ENCODE measurements around the gene RPTOR.
"Not testable (repeated sequence)": the region's sequence is repeated elsewhere in the genome, so short reads cannot be mapped to it uniquely, and the experiment has no call there.

Gene RPTOR

DNA sequence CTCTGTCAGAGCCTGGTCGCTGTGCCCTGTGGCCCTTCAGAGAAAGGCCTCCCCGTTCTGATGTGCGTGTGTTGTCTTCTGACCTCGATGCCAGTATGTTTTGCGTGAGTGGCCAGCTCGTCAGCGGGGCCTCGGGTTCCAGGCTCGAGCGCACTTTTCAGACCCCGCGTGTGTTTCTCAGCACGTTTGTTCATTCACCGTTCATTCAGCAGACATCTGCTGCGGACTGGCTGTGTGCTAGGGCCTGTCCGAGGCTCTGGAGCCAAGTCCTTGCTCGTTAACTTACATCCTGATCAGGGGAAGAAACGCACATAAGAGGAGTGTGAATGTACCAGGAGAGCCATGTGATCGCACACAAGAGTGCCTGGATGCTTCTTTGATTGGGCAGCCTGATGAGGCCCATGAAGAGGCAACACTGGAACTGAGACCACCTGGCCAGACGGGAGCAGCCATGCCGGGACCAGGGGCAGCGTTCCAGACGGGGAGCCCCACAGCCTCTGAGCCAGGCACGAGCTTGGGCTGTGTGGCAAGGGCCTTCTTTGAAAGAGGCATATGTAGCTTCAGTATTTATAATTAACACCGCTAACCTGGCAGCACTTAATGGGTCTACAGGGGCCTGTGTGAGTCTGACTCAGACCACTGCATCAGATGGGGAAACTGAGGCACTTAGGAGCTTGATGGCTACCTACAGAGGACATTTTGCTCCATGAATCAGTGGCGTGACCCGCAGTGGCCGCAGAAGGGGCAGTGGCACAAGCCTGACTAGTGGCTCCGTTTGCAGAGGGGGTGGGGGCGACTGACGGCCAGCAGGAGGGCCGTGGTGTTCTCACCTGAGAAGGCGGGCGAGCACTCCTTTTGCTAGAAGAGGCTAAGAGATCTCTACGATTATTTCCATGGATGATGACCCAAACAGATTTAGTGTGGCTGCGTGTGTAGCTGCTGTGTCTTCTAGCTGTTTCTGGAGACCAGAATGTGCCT, 259.1 kb downstream of the RPTOR start:
- DNase-seq, result no peak

DNA sequence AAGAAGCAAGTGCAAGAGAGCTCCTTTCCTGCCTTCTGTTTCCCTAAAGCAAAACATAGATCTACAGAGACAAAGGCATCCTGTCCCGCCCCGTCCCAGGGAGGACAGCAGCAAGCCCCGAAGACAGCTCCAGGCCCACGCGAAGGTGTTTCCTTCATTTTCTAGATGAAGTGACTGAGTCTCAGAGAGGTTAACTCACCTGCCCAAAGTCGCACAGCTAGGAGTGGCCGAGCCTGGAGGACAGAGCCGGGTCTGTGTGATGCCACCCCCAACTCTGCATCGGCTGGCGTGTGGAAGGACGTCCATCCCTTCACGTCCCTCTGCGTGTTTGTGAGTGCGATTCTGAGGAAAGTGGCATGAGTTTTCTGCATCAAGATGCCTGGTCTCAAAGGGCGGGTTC, 259.8 kb downstream of the RPTOR start:
- DNase-seq, result no peak

DNA sequence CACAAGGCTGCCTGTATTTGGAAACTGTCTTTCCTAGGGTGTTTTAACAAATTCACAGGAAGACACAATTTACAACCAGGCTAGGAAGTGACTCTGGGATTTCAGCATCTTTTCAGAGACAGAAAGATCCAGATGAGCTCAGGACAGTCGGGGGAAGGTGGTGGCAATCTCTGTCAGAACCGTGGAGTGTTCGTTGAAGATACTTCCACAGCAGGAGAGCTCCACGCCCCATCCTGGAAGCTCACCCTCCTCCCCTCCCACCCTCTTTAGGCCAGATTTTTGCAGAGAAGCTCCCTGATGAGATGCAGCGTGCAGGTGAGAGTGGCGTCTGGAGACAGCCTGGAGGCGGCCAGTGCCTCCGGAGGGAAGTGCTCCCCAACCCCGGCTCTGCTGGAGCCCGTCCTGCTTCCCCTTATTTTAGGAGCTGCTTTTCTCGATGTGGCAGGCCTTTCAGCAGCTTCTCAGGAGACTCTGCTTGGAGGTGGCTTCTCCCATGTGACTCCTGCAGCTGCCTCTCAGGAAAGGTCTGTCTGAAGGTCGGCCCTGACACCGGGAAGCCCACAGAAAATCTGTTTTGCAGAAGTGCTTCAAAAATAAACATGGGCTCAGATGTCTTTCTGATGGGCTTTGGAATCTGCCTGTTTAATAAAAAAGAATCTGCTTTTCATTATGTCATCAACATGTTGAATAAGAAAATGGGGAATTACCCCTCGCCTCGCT, 260.6 kb downstream of the RPTOR start:
- no peak for DNase-seq

DNA sequence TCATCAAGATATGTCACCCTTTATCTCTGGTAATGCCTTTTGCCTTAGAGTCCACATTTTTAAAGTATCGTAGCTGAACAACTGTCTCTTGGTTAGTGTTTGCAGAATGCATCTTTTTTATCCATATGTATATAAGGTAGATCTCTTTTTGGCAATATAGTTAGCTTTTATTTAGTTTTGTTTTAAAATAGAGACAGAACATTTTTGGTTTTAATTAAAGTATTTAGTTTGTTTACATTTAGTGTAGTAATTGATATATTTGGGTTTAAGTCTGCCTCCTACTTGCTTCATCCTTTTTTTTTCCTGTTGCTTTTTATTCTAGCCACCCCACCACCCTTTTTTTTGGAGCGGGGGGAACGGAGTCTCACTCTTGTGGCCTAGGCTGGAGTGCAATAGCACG, 262.4 kb downstream of the RPTOR start:
- DNase-seq, result no peak

DNA sequence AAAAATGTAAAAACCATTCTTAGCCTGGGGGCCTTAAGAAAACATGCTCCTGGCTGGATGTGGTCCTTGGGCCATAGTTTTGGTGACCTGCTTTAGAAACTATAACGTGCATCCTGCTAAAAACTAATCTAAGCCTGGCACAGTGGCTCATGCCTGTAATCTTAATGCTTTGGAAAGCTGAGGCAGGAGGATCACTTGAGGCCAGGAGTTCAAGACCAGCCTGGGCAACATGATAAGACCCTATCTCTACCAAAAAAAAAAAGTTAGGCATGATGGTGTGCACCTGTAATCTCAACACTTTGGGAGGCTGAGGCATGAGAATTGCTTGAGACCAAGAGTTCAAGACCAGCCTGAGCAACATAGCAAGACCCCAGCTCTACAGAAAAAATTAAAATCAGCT, 263.2 kb downstream of the RPTOR start:
- DNase-seq, result no peak

DNA sequence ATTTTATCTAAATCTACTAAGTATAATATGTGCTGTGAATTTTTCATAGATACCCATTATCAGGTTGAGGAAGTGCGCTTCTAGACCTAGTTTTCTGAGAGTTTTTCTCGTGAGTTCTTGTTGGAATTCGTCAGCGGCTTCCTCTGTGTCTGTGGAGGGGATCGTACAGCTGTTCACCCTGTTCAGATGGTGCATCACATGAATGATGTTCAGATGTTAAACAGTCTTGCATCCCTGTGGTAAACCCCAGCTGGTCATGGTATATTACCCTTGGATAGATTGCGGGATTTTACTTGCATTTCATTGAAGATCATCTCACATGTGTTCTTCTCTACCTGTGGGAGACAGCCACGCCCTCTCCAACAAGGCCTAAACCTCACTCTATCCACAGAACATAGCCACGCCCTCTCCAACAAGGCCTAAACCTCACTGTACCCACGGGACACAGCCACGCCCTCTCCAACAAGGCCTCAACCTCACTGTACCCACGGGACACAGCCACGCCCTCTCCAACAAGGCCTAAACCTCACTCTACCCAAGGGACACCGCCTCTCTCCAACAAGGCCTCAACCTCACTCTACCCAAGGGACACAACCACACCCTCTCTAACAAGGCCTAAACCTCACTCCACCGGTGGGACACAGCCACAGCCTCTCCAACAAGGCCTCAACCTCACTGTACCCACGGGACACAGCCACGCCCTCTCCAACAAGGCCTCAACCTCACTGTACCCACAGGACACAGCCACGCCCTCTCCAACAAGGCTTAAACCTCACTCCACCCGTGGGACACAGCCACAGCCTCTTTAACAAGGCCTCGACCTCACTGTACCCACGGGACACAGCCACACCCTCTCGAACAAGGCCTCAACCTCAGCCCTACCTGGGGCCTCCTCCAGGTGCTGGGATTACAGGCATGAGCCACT, 266.8 kb downstream of the RPTOR start:
- no peak for DNase-seq

DNA sequence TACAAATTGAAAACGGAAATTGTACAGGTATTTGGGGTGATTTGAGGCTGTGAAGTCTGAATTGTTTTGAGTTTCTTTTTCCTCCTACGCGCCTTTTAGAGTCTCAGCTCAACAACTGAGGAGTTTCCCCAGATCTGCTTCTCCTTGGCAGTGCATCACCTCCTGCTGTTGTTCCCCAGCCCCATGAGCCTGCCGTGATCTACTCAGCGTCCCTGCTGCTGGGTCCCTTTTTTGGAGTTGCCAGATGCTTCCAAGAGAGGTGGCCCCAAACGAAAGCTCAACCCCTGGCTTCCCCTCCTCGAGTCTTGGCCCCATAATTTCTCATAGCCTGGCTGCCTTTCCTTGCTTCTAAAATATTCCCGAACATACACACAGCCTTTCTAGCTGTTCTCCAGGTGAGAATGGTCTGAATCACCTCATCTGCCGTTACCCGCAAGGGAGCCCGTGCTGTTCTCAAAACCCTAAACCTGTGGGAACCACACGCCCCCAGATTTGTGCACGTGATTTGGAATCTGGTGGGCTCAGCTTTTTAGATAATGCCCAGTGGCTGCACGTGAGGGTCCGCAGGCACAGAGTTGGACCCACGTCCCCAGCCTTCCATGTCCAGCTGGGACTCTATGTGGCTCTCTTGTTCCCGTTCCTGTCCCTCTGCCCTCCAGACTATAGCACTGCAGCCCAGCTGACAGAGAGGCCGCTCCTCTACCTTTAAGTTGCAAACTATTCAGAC, 267.9 kb downstream of the RPTOR start:
- DNase-seq, result no peak

DNA sequence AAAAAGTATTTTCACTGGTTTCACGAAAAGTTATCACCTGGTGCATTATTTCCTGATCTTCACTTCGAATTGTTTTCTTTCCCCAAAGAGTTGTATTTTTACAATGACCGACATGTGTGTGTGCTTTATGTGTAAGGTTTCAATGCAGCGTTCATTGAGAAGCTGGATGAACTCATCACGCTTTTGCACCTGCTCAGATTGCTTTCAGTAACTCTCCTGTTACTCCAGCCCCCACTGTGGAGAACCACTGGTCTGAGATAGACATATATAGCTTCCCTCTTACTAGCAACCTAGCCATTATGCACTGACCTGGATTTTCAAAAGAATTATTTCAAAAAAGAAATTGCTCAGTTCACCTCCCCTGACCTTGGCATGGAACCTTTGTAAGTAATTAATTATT, 268.7 kb downstream of the RPTOR start:
- no peak for DNase-seq

DNA sequence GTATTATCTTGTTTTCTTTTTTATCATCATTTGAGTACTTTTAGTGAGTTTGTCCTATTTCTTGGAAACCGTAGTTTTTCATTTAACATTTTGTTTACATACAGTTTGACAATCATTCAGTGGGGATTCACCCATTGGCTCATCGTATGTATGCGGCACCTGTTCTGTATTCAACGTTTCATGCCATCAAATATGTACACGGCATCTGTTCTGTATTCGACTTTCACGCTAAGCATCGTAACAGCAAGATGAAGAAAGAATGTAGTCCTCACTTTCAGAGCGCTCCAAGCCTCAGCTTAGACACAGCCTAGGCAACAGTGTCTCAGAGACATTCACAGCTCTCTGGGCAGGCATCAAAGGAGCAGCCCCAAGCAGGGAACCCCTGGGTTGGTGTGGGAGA, 269.9 kb downstream of the RPTOR start:
- no peak for DNase-seq

DNA sequence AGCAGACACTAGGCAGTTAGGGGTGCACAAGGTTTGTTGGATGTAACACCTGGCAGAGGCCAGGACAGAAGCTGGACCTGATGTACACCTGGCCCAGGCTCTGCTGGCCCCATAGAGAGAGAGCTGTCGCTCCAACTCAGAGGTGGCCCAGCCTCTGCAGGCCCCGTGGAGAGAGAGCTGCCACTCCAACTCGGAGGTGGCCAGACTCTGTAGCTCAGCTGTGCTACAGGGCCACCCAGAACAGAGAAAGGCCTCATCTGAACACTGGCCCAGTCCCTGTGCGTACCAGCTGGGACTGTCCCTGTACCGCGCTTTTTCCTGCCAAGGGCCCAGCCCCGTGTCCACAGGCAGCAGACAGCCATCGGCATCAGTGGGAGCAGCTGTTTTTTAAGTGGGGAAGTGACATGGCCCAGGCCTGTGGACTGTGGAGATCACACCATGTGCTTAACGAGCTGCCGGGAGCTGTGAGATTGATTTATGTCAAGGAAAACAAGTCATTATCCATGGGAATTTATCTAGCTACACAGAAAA, 270.6 kb downstream of the RPTOR start:
- DNase-seq, result no peak

DNA sequence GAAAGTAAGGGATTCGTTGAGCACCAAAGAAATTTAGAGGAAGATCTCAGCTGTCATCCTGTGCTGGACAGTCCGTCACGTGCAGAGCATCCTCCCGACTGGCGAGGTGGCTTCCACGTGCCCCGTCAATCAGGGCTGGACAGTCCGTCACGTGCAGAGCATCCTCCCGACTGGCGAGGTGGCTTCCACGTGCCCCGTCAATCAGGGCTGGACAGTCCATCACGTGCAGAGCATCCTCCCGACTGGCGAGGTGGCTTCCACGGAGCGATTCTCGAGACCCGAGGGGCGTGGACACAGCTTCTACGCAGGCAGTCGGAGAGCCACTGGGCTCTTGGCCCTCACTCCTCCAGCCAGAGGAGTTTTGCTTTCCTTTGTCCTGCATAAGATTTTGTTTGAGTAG, 271.1 kb downstream of the RPTOR start:
- not testable (repeated sequence) for DNase-seq

DNA sequence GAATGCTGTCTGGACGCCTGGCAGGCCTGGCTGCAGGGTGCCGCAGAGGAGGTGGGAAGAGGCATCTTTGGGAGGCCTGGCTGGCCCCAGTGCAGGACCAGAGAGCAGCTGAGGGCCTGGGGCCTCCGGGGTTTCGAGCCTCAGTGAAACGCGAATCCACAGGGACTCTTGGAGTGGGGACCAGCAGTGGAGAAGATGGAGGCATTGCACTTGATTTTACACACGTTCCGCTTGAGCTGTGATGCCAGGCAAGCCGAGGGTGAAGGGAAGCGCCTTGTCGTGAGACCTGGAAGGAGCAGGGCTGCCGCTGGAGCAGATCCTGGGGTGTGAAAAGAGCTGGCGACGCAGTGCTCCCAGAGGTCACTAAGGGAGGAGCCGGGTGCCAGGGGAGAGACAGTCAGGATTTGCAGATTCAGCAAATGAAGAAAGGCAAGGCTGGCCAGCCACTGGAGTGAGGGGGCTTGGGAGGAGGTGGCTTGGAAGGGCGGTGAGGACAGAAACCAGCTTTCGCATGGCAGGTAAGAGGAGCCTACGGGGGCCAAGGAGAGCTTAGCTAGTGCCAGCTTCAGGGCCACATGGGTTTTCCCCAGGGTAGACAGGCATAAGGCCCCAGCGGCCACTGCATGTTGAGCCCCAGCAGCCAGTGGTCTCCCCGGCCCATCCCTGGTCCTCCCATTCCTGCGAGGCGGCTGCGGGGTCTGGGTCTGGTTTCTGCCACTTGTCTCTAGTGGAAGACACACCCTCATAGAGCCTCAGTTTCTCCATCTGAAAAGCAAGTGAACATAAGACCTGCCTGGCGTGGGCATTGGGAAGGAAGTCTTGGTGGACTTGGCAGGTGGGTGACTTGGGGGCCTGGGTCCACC, 271.8 kb downstream of the RPTOR start:
- DNase-seq, result no peak

DNA sequence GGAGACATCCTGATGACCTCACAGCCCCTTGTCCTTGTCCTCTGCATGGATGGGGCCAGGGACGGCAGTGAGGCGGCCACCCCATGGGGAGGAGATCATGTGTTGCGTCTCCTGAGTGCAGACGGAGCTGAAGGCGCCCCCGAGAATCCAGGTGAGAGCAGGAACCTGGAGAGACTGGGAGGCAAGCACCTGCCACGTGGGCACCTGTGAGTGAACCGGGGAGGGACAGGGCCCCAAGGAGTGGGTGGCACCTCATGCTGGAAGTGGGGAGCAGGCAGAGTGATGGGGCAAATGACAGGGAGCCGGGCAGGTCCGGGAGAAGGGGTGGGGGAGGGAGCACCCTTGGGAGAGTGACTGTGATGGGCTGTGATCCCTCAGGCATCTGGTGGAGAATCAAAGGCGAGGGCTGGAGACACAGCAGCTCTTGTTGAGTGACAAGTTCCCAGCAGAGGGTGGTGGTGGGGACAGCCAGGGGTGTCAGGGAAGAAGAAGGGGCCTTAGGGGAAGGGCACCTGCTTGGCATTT, 272.7 kb downstream of the RPTOR start:
- no peak for DNase-seq

DNA sequence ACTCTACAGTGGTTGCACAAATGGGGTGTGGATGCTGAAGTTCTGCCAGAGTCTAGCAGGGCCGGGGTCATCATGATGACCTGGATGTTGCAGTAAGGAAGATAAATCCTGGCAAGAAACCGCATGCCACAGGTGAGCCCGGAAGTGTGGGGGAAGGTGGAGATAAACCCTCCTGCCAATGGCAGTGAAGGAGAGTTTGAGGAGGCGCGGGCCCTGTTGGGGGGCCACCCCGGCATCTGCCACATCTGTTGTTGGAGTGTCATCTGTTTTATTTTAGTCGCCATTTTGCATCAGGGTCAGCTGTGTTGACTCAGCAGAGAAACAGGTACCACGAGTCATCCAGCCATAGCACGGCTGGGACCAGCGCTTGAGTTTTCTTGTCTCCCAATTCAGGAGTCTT, 273.2 kb downstream of the RPTOR start:
- DNase-seq, result no peak

DNA sequence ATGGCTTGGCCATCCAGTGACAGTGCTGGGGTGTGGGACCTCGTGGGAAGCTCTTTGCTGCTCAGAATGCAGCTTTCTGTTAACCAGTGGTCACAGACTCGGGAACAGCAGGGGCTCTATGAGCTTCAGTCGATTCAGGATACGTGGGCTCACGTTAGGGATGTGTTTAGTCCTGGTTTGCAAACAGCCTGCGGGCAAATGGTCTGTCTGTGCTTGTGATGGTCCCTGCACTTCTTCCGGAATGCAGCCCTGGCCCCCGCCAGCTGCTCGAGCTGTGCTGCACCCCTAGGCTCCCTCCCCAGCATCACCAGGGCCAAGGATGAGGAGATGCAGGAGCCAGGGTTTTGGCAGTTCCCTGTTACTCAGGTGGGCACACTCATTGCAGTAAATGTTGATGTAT, 274.2 kb downstream of the RPTOR start:
- DNase-seq, result no peak

DNA sequence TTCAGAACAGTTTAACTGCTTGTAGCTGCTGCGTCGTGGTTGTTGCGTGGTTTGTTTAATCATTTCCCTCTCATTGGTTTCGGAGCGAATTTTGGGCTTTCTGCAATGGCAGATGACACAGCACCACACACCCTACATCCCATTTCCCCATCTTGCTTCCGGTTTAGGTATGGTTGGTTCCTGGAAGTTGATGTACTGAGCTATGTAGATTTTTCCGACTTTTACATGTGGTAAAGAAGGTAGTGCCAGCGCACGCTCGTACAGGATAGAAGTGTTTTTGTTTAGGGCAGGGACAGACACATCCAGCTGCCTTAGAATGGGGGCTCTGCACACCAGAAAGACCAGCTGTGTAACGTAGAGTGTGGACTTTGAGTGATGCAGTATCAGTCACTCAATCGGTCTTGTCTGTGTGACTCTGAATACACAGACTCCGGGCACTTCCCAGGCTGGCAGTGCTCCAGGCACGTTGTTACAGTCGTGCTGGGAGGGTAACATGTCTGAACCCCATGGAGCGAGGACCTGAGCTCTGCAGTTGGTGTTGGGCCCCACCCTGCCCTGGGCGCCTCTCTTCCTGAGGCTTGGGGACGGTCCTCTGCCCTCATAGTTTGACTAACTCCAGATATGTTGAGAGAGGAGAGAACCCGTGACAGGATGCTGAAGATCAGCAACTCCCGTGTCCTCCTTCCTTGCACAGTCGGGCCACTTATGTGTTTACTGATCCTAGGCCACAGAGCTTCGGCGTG, 275.0 kb downstream of the RPTOR start:
- DNase-seq, result no peak

DNA sequence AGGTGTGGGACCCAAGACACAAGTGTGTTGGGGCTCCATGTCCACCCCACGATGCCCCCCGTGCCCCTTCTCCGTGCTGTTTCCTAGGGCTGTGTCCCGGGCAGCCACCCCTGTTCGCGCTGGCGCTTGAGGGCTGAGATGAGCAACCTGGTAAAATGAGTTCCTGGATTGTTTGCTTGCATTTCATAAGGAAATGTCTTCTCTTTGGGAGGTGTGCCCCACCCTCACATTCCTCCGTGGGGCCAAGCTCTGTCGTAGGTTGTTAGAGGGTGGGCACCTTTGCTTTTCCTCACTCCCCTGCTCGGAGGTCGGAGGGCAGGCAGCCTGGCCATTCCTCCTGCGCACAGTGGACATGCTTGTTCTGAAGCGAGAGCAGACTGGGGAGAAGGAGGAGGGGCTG, 275.7 kb downstream of the RPTOR start:
- no peak for DNase-seq

DNA sequence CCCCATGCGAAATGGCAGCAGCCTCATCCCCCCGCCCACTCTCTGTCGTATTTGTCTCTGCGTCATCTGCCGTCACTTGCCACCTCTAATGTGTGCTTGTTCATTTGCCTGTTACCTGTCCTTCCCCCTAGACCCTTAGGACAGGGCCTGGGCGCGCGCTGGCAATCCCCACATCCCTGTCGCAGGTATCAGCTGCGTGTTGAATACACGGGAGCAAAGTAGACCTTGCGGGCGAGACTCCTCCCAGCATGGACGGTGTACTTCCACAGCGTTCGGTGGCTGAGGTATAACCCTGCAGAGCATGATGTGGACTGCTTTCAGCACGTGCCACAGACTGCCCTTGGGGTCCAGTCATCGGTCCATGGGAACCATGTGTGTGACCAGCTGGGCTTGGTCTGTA, 276.9 kb downstream of the RPTOR start:
- DNase-seq, result no peak

DNA sequence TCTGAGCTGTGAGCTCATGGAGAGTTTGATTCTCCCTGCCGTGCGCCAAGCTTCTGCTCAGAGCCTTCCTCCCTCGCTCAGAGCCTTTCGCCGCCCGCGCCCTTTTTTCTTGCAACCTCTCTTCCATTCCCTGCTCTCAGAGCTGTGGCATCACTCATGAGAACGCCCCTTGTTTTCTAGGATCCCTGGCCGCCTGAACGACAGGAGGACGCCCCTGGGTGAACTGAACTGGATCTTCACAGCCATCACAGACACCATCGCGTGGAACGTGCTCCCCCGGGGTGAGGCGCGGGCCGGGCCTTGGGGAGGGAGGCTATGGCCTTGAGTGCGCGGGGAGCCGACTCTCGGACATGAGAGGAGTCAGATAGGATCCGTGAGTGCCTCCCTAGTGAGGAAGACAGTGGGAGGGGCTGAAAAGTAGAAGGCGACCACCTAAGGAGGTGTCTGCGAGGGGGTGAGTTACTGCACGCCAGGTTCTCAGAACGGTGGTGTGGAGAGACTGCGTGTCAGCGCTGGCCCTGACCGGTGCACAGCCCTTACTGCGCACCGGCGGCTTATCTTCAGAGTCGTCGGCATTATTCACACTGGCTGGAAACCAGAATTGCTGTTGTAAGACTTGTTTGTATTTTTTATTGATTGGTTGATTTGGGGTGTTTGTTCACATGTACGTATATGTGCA, 277.5 kb downstream of the RPTOR start:
- DNase-seq, result peak; percentile 11

Measured in CD4-positive, alpha-beta T cell treated with Interleukin-15 for 1 hour (primary cell).